Measurements from ENCODE around the gene EXOC6B. TPM values are rescaled to one million over a fixed set of nuclear protein-coding genes. Genes with fewer than 3 reads are reported as not detected.

EXOC6B gene
- total RNA-seq, 1 experiment from 2014 or later: 40.1 TPM

DNA sequence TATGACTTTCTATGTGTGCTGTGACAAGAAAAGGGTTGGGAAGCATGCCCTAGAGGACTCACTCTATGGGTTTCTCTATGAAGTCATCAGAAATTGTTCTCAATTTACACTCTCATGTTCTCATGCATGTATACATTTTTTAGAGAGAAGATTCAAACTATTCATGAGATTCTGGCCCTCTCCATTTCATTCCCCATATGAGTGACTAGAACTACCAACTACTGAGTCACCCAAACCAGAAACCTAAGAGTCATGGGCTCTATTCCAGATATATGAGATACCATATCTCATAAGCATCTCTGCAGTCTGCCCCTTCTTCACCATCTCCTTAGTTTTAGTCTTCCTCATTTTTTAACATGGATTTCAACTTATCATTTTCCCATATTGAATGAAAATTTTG, 87.7 kb downstream of the EXOC6B start:
- no peak overlapping the region for H3K4me2 ChIP-seq (ENCODE audit: insufficient read depth, insufficient read length, low read length)
- no peak overlapping the region for H3K9ac ChIP-seq (ENCODE audit: extremely low read depth, insufficient read length, low read length)
- no peaks in the 10 kb centered on the region for H3K23me2 ChIP-seq (ENCODE audit: insufficient read length, low read depth, low read length, poor library complexity, severe bottlenecking)
- no peak overlapping the region for H4K8ac ChIP-seq (replicated peaks; ENCODE audit: insufficient read length, low read depth, low read length)
- H3K79me1 ChIP-seq (ENCODE audit: insufficient read depth, low read depth, low read length, poor library complexity, severe bottlenecking): no peaks in the 10 kb centered on the region
- no peak overlapping the region for H3K18ac ChIP-seq (ENCODE audit: insufficient read length, low read depth, low read length)
- H3K79me2 ChIP-seq (ENCODE audit: insufficient read depth, low read length): no peaks in the 10 kb centered on the region; the same call in 1 of the 2 replicates
- no peak overlapping the region for H3K4me3 Mint-ChIP-seq
- H3T11ph ChIP-seq (ENCODE audit: low read length): no peak overlapping the region
- no peak overlapping the region for H3K56ac ChIP-seq (ENCODE audit: insufficient read length, low read depth, low read length)
- no peaks in the 10 kb centered on the region; the same call in 1 of the 2 replicates for H3K4me1 ChIP-seq (ENCODE audit: insufficient read depth, low read length)
- no peak overlapping the region for H2AFZ ChIP-seq (ENCODE audit: low read length)
- no peak overlapping the region for H3K27ac Mint-ChIP-seq
- no peaks in the 10 kb centered on the region for H3K9me3 ChIP-seq (ENCODE audit: control insufficient read depth, low read depth, low read length)
- no peaks in the 10 kb centered on the region for H3K9me3 Mint-ChIP-seq
- TF ChIP-seq, protein P1, sequence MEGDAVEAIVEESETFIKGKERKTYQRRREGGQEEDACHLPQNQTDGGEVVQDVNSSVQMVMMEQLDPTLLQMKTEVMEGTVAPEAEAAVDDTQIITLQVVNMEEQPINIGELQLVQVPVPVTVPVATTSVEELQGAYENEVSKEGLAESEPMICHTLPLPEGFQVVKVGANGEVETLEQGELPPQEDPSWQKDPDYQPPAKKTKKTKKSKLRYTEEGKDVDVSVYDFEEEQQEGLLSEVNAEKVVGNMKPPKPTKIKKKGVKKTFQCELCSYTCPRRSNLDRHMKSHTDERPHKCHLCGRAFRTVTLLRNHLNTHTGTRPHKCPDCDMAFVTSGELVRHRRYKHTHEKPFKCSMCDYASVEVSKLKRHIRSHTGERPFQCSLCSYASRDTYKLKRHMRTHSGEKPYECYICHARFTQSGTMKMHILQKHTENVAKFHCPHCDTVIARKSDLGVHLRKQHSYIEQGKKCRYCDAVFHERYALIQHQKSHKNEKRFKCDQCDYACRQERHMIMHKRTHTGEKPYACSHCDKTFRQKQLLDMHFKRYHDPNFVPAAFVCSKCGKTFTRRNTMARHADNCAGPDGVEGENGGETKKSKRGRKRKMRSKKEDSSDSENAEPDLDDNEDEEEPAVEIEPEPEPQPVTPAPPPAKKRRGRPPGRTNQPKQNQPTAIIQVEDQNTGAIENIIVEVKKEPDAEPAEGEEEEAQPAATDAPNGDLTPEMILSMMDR (conservative IDR thresholded peaks at IDR 0.05): no peak
- H4K5ac ChIP-seq (ENCODE audit: insufficient read length, low read depth, low read length): no peak overlapping the region
- H4K91ac ChIP-seq (ENCODE audit: insufficient read length, low read depth, low read length): no peak overlapping the region
- H3K27me3 ChIP-seq (ENCODE audit: insufficient read depth, low read length): no peaks in the 10 kb centered on the region
- no peaks in the 10 kb centered on the region for H4K20me1 ChIP-seq (ENCODE audit: control insufficient read depth, insufficient read depth, insufficient read length)
- H2BK20ac ChIP-seq (ENCODE audit: low read depth, low read length, poor library complexity, severe bottlenecking): no peak overlapping the region
- H3K27ac ChIP-seq (ENCODE audit: insufficient read length, low read depth, low read length): no peak overlapping the region
- no peak overlapping the region for H2BK5ac ChIP-seq (ENCODE audit: insufficient read length, low read length)
- no peak overlapping the region for H2BK15ac ChIP-seq (ENCODE audit: low read depth, low read length)
- H3K23ac ChIP-seq (ENCODE audit: insufficient read length, low read depth, low read length): no peak overlapping the region
- no peak overlapping the region for H2AK5ac ChIP-seq (ENCODE audit: insufficient read length, low read length)
- no peak overlapping the region for H2BK12ac ChIP-seq (ENCODE audit: insufficient read length, low read depth, low read length)
- peaks cover 2 to 4% of the 10 kb centered on the region in 2 experiments; a peak in 1 of 4 replicates for H3K4me1 Mint-ChIP-seq
- peaks cover 4% of the 10 kb centered on the region in 3 experiments; a peak in 4 of 7 replicates for H3K36me3 Mint-ChIP-seq (ENCODE audit: insufficient read depth in 1 of 3, low read depth in 3 of 3)
- H2BK120ac ChIP-seq (ENCODE audit: low read depth, low read length, poor library complexity, severe bottlenecking): no peak overlapping the region
- no peak overlapping the region for H3K14ac ChIP-seq (ENCODE audit: insufficient read depth, low read length)
- no peaks in the 10 kb centered on the region for H3K27me3 Mint-ChIP-seq (ENCODE audit: low read depth)
- no peak for DNase-seq
- H3K4ac ChIP-seq (ENCODE audit: low read depth, low read length): no peak overlapping the region
